ENCODE data around the gene RBM4. TPM values are rescaled to one million over a fixed set of nuclear protein-coding genes. Genes with fewer than 3 reads are reported as not detected.

RBM4 gene
- total and polyA plus RNA-seq, 2 donors from 2014 or later: 125 to 168 TPM

DNA sequence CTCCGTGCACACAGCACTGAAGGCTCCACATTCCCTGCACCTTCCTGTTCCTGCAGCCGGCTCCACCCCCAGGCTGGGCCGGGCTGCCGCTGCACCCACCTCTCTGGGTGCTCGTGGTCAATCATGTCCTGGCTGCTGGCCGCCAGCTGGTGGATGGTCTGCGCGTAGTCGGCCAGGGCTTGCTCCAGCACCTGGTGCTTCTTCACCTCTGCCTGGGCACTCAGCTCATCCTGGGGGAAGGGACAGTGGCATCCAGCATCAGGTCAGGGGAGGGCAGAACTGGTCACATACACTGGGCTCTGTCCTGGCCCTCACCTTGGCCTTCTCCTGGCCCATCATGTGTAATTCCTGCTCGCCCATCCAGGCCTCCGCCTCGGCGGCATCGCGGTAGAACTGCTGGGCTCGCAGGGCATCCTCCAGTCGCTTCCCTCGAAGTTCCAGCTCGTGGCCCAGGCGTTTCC, 54.4 kb downstream of the RBM4 start:
- FAIRE-seq: no peak
- TF ChIP-seq, protein P1, sequence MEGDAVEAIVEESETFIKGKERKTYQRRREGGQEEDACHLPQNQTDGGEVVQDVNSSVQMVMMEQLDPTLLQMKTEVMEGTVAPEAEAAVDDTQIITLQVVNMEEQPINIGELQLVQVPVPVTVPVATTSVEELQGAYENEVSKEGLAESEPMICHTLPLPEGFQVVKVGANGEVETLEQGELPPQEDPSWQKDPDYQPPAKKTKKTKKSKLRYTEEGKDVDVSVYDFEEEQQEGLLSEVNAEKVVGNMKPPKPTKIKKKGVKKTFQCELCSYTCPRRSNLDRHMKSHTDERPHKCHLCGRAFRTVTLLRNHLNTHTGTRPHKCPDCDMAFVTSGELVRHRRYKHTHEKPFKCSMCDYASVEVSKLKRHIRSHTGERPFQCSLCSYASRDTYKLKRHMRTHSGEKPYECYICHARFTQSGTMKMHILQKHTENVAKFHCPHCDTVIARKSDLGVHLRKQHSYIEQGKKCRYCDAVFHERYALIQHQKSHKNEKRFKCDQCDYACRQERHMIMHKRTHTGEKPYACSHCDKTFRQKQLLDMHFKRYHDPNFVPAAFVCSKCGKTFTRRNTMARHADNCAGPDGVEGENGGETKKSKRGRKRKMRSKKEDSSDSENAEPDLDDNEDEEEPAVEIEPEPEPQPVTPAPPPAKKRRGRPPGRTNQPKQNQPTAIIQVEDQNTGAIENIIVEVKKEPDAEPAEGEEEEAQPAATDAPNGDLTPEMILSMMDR (IDR thresholded peaks at IDR 0.05; ENCODE audit: borderline replicate concordance, extremely low read depth, insufficient read depth): no peak
- Histone ChIP-seq H3K9me3 (ENCODE audit: control insufficient read depth in 2 of 3, insufficient read depth in 1 of 3, low read length in 3 of 3) (no peaks in the 10 kb centered on the region), H3K27me3 (ENCODE audit: control insufficient read depth, insufficient read depth, low read length) (no peaks in the 10 kb centered on the region), H3K4me1 (ENCODE audit: control insufficient read depth in 2 of 3, insufficient read depth in 2 of 3, low read depth in 1 of 3, low read length in 3 of 3) (no peaks in the 10 kb centered on the region), H3K4me3 (ENCODE audit: low read length in 3 of 3) (no peak overlapping the region), H3K27ac (ENCODE audit: low read depth in 2 of 2, low read length in 2 of 2) (no peak overlapping the region), H3K9ac (ENCODE audit: low read length in 3 of 3) (no peak overlapping the region), H3K36me3 (ENCODE audit: control insufficient read depth in 2 of 3, insufficient read depth in 3 of 3, low read length in 3 of 3) (peaks cover 0 to 13% (median 7%) of the 10 kb centered on the region in 3 donors)
- peak in 1 of 5 donors; percentile 65 for DNase-seq
- intact Hi-C loops (cut with DNase I): loop anchor here (5.0 kb wide), 1 partner anchor 139 kb away; no protein-coding TSS in a partner anchor

DNA sequence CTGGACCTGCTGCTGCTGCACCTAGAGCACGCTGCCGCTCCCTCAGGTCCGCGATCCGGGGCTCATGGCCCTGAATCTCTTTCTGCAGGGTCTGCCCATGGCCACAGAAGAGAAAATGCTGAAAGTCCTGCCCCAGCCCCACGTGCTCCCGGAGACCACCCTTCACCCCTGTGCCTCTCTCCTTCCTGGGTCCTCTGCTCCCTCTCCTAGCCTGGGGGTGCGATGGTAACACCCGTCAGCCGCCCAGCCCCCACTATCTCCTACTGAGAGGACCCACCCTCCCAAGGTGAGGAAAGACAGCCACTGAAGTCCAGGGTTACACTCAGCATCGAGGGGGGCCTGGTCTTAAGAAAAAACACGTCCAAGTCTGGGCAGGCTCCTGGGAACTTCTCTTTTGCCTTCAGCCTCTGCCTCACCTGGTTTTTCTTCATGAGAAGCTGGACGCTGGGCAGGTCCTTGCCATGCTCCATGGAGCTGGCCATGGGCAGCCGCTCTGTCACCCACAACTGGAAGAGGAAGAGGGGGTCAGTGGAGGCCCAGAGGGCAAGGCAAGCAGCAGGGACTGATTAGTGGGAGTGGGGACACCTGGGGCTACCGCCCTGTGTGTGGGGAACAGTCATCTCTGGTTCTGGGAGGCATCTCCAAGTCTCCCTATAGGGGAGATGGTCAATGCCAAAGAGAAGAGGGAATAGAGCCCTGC, 55.0 kb downstream of the RBM4 start:
- Histone ChIP-seq H3K36me3 (ENCODE audit: control insufficient read depth in 2 of 3, insufficient read depth in 3 of 3, low read length in 3 of 3) (peaks cover 0 to 16% (median 7%) of the 10 kb centered on the region in 3 donors), H3K9ac (ENCODE audit: low read length in 3 of 3) (no peak overlapping the region), H3K27me3 (ENCODE audit: control insufficient read depth, insufficient read depth, low read length) (no peaks in the 10 kb centered on the region), H3K4me3 (ENCODE audit: low read length in 3 of 3) (no peak overlapping the region), H3K27ac (ENCODE audit: low read depth in 2 of 2, low read length in 2 of 2) (no peak overlapping the region), H3K9me3 (ENCODE audit: control insufficient read depth in 2 of 3, insufficient read depth in 1 of 3, low read length in 3 of 3) (no peaks in the 10 kb centered on the region), H3K4me1 (ENCODE audit: control insufficient read depth in 2 of 3, insufficient read depth in 2 of 3, low read depth in 1 of 3, low read length in 3 of 3) (no peaks in the 10 kb centered on the region)
- FAIRE-seq (no peak), DNase-seq (peak in 1 of 5 donors; percentile 39)
- TF ChIP-seq, protein P1 (IDR thresholded peaks at IDR 0.05; ENCODE audit: borderline replicate concordance, extremely low read depth, insufficient read depth): no peak
- intact Hi-C loops (cut with DNase I): loop anchor here (5.0 kb wide), 1 partner anchor 139 kb away; no protein-coding TSS in a partner anchor

DNA sequence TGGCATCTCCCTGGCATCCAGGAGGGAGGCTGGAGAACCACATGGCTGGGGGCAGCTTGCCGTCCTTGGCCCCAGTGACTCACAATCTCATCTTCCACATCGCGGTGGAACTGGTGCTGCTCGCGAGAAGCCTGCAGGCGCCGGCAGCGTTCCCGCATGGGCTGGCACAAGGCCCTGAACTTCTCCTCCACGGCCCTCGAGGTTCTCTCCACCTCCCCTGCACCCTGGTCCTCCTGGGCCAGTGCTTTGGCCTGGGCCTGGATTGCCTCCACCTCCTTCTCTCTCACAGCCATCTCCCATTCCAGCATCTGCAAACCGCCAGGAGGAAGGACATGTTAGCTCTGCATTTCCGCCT, 55.5 kb downstream of the RBM4 start:
- no peaks in the 10 kb centered on the region for H3K27me3 ChIP-seq (ENCODE audit: control insufficient read depth, insufficient read depth, low read length)
- DNase-seq: peak in 1 of 5 donors; percentile 55
- H3K4me3 ChIP-seq (ENCODE audit: low read length in 3 of 3): no peak overlapping the region
- H3K4me1 ChIP-seq (ENCODE audit: control insufficient read depth in 2 of 3, insufficient read depth in 2 of 3, low read depth in 1 of 3, low read length in 3 of 3): no peaks in the 10 kb centered on the region
- FAIRE-seq: no peak
- peaks cover 0 to 16% (median 9%) of the 10 kb centered on the region in 3 donors for H3K36me3 ChIP-seq (ENCODE audit: control insufficient read depth in 2 of 3, insufficient read depth in 3 of 3, low read length in 3 of 3)
- TF ChIP-seq, protein P1 (IDR thresholded peaks at IDR 0.05; ENCODE audit: borderline replicate concordance, extremely low read depth, insufficient read depth): no peak
- H3K9me3 ChIP-seq (ENCODE audit: control insufficient read depth in 2 of 3, insufficient read depth in 1 of 3, low read length in 3 of 3): no peaks in the 10 kb centered on the region
- no peak overlapping the region for H3K27ac ChIP-seq (ENCODE audit: low read depth in 2 of 2, low read length in 2 of 2)
- intact Hi-C loops (cut with DNase I): loop anchor here (5.0 kb wide), 1 partner anchor 138 kb away; no protein-coding TSS in a partner anchor
- H3K9ac ChIP-seq (ENCODE audit: low read length in 3 of 3): no peak overlapping the region

All from kidney (tissue), 14 donors.